Activated CD4-positive, alpha-beta T cell treated with anti-CD3 and anti-CD28 coated beads, Interleukin-2, amount 50 U/mL, for 1 hour (primary cell): ENCODE data around the gene SESN3.
"Not testable (repeated sequence)": the region's sequence is repeated elsewhere in the genome, so short reads cannot be mapped to it uniquely, and the experiment has no call there.

ENCODE experiments used
- DNase-seq: peaks from one replicate; pipeline ENCODE4 v3.0.0-alpha.2; 2020

The SESN3 gene

GRCh38 chr11:95231127-95231880 is at the start of gene SESN3:
Gene SESN3, minus strand, starts transcription at chr11:95231202. Its CDS starts 342 bp downstream, at chr11:95230860.
- DNase-seq: peak; percentile 98

DNA sequence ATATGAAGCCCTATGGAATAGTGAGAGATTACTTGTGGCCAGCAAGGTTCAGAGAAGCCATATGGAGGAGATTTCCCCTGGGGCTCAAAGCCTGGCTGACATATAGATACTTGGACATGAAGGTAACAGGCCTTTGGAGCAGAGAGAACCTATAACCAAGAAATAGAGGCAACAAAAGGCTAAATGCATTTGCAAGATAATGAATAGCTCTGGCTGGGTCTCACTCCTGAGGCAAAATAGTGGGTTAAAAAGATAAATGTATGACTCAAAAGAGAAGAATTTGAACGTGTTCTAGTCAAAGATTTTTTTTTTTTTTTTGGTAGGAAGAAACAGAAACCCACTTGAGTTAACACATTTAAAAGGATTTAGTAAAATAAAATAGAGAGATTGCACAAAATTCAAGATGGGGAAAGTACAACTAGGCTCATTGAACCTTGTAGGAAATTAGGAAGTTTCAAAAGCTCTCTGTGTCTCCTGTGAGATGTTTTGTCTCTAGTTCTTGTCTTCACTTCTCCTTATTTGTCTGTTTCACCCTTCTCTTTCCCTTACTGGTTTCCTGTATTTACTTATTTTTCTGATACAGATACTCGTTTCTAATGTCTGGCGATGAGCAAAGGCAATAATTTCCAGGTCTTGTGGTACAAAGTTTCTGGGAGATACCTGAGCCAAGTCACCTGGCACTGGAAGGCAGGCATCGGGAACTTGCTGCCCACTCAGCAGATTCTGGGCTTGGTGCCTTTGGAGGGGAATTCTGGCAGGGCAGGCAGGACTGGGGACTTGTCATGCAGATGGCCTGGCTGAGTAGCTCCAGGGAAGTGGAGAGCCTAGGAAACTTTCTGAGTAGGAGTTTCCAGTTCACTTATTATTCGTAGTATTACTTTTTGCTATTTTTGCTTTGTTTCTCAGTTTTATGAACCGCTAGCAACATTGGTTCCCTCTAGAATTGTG is 49.2 kb upstream of the SESN3 start:
- DNase-seq: no peak

DNA sequence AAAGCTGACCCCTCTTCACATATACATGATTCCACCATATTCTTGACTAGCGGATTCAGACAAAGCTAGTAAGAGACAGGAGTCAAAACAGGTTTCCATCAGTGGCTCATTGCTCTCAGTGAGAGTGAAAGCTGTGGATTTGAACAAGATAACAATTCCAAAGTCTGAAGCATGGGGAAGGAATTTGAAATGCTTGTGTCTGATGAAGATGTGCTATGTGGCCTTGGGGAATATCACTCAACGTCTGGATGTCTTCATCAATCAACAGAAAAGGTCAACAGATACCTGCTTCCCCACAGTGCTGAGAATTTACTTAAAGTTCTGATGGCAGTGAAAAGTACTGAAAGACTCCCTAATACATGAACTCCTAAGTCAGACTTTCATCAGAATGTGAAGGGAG is 46.9 kb upstream of the SESN3 start:
- no peak for DNase-seq

- DNase-seq: no peak
Measured at GRCh38 chr11:95276139-95276538, 45.1 kb upstream of the SESN3 start.

DNA sequence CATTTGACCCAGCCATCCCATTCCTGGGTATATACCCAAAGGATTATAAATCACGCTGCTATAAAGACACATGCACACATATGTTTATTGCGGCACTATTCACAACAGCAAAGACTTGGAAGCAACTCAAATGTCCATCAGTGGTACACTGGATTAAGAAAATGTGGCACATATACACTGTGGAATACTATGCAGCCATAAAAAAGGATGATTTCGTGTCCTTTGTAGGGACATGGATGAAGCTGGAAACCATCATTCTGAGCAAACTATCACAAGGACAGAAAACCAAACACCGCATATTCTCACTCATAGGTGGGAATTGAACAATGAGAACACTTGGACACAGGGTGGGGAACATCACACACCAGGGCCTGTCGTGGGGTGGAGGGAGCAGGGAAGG is 42.6 kb upstream of the SESN3 start:
- DNase-seq: not testable (repeated sequence)

GRCh38 chr11:95269036-95269819 is 38.2 kb upstream of the SESN3 start:
- no peak for DNase-seq

DNA sequence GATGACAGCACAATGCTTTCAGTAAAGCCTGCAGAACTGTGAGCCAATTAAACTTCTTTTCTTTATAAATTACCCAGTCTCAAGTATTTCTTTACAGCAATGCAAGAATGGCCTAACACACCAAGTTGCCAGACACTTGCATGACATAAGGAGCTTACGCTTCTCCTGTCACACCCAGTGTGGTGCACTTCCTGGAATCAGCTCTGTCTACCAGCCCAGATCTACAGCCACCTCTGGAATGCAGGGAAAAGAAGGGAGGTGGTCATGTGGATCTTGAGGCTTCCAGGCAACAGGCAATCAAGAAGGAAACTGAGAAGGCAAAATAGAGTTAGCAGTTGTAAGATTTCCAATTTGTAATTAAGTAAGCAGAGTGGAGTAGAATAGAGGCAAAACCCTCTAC is 37.4 kb upstream of the SESN3 start:
- DNase-seq: no peak

GRCh38 chr11:95267601-95268213 is 36.7 kb upstream of the SESN3 start:
- DNase-seq: no peak

GRCh38 chr11:95266751-95267374 is 35.9 kb upstream of the SESN3 start:
- no peak for DNase-seq

- no peak for DNase-seq
Measured at GRCh38 chr11:95264881-95265280, 33.9 kb upstream of the SESN3 start.

DNA sequence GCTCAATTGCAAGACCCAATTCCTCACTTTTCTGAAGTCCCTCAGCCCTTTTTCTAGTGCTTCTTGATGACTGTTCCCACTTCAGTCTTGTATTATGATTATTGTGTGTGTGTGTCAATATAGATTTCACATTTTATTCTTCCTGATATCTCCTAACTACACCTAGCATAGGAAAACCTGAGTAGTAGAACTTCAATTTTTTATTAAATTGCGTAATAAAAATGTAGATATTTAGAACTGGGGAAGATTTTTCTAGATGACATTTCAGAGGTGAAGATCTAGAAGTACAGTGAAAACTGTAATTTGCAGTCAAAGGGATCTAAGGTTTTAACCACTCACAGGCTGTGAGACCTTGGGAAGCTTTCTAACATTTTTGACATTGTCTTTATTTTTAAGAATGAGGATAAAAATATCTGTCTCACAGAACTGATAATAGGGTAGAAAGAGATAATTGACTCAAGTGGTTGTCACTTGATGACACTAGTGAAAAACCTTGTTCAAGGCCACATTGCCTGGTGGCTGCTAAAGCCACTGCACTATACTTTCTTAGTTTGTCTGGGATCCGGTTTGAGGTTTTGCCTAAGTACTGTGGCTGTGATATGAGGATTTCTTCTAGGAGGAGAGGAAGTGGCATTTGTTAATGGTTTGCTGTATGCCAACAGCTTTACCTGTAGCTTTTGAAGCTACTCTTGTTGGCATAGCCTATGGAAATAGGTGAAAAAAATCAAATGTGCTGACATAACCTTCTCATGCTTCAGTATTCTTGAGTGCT is 32.2 kb upstream of the SESN3 start:
- no peak for DNase-seq

DNA sequence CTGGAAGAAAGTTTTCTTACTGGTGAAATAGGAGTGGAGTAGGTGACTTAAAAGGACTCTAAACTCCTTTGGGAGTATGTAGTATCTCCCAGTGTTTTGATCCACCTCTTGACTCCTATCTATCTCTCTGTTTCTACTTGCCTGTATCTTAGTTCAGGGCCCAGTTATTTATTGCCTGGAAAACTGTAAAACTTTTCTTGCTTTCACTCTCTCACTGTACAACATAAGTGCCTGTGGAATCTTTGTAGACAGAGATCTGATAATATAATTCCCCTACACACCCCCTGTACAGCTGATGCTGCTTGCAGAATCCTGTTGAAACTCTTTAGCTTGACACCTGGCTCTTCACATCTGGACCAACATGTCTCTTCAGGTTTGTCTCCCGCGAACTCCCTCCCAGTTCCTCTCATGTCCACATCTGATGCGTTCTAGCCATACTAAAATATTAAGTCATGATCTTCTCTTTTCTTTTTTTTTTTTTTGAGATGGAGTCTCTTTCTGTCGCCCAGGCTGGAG is 26.5 kb upstream of the SESN3 start:
- no peak for DNase-seq

DNA sequence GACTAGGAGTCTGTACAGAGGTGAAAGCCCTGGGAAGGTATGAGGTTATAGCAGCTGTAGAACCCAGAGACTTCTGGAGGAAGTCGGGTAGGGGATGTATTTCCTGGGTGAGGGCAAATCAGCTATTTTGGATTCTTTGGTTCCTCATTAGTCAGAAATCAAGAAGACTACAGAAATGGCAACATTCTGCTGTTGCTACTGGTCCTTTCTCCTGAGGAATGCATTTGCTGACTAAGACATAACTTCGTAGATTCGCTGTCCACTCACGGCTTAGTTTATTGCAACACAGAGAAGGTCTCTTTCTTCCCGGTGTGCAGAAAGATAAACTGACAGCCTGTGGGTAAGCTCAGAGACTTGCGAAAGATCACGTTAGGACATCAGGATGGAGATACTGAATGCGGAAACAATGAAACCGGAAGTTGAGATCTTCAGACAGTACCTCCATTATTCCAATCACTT is 25.3 kb upstream of the SESN3 start:
- no peak for DNase-seq

- no peak for DNase-seq
Measured at GRCh38 chr11:95255251-95256145, 24.5 kb upstream of the SESN3 start.

- no peak for DNase-seq
Measured at GRCh38 chr11:95254716-95255115, 23.7 kb upstream of the SESN3 start.

GRCh38 chr11:95254131-95254704 is 23.2 kb upstream of the SESN3 start:
- peak; percentile 75 for DNase-seq

- no peak for DNase-seq
Measured at GRCh38 chr11:95253141-95253540, 22.1 kb upstream of the SESN3 start.

DNA sequence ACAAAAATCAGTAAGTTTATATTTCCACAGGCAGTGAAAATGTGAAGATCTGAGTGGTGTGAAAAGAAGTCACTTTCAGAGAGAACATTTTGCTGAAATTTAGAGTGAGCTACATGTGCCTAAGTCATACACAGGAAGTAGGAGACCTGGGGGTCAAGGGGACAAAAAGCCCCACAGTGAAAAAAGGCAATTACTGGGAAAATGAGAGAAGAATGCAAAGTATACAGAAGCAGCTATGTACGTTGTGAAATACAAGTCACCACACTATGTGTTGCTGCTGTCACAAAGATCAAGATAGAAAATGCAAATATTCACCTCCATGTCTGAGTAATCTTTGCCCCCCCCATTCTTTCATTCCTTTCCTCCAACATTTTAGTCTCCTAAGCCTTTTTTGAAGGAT is 21.6 kb upstream of the SESN3 start:
- no peak for DNase-seq

DNA sequence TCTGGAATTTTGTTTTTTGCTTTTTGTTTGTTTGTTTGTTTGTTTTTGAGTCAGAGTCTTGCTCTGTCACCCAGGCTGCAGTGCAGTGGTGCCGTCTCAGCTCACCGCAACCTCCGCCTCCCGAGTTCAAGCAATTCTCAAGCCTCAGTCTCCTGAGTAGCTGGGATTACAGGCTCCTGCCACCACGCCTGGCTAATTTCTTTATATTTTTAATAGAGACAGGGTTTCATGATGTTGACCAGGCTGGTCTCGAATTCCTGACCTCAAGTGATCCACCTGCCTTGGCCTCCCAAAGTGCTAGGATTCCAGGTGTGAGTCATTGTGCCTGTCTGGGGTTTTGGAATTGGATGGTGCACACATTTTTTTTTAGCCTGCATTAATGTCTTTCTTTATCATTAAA is 20.9 kb upstream of the SESN3 start:
- not testable (repeated sequence) for DNase-seq
